ENCODE measurements around the gene ITPR1. TPM values are rescaled to one million over a fixed set of nuclear protein-coding genes. Genes with fewer than 3 reads are reported as not detected.

The ITPR1 gene
- polyA plus RNA-seq, 1 of the 3 experiments (the other 2 are of a cell fraction) = 5.9 TPM

DNA sequence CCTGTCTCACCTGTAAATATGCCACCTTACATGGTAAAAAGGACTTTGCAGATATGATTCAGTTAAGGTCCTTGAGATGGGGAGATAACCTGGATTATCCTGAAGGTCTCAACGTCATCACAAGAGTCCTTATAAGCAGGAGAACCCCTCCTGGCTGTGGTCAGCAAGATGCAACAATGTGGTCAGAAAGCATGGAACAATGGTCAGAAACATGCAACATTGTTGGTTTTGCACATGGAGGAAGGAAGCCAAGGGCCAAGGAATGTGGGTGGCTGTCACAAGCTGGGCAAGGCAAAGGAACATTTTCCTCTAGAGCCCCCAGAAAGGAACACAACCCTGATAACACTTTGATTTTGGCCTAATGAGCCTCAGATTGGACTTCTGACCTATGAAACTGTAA lies 16.7 kb upstream of the ITPR1 start (continued):
- TF ChIP-seq YY1 (IDR thresholded peaks at IDR 0.05; ENCODE audit: low read depth) (no peak), SMC3 (IDR thresholded peaks at IDR 0.05; ENCODE audit: low read depth, low read length) (no peak), EZH2phosphoT487 (IDR thresholded peaks at IDR 0.05; ENCODE audit: borderline replicate concordance, low read depth) (no peak)

DNA sequence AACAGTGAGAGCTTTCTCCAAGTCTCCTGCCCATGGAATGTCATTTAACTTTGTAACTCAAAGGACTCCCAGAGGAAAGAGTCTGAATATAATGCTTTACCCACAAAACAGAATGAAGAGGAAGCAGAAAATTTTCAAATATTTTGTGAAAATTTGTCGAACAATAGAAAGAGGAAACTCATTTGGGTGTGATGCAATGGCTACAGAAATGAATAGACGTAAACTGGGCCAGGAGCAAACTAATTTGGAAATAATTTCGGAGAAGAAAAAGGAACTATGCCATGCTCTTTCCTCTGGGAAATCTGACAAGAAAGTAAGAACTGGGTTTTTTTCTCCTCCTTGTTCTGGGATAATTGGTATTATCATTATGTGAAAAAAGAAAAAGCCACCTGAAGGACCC lies 14.9 kb upstream of the ITPR1 start:
- TF ChIP-seq GATA2 (CRISPR knock-in tag; IDR thresholded peaks at IDR 0.05) = no peak
- TF ChIP-seq TEAD4 (IDR thresholded peaks at IDR 0.05; ENCODE audit: borderline replicate concordance, insufficient read depth) = no peak
- no peak for TF ChIP-seq RAD21 (IDR thresholded peaks at IDR 0.05; ENCODE audit: low read length)
- no peak for TF ChIP-seq EZH2phosphoT487 (IDR thresholded peaks at IDR 0.05; ENCODE audit: borderline replicate concordance, low read depth)
- TF ChIP-seq MXI1 (IDR thresholded peaks at IDR 0.05; ENCODE audit: low read depth, low read length) = no peak
- TF ChIP-seq FOXJ3 (CRISPR knock-in tag; IDR thresholded peaks at IDR 0.05) = no peak
- no peak for TF ChIP-seq SMC3 (IDR thresholded peaks at IDR 0.05; ENCODE audit: low read depth, low read length)
- no peak for TF ChIP-seq NFIC (IDR thresholded peaks at IDR 0.05; ENCODE audit: borderline replicate concordance)
- TF ChIP-seq FOSL2 (IDR thresholded peaks at IDR 0.05; ENCODE audit: borderline replicate concordance, low read depth) = no peak
- TF ChIP-seq YY1 (IDR thresholded peaks at IDR 0.05; ENCODE audit: low read depth) = no peak
- no peak for TF ChIP-seq RFX5 (IDR thresholded peaks at IDR 0.05; ENCODE audit: low read length)
- TF ChIP-seq MEF2A (IDR thresholded peaks at IDR 0.05; ENCODE audit: borderline replicate concordance, low read depth) = no peak
- no peak for DNase-seq
- H3K4me3 ChIP-seq (ENCODE audit: low read depth in 2 of 2, low read length in 1 of 2) = no peak overlapping the region
- no peaks in the 10 kb centered on the region for H3K36me3 ChIP-seq (replicated peaks in 1 of 2; ENCODE audit: control insufficient read depth in 1 of 2, insufficient read depth in 2 of 2, low read length in 1 of 2)
- H3K4me1 ChIP-seq (ENCODE audit: control insufficient read depth in 1 of 2, insufficient read depth in 2 of 2, low read depth in 1 of 2, low read length in 1 of 2) = no peaks in the 10 kb centered on the region
- no peaks in the 10 kb centered on the region for H4K20me1 ChIP-seq (ENCODE audit: insufficient read depth)
- H3K4me2 ChIP-seq = no peak overlapping the region
- H3K27ac ChIP-seq (ENCODE audit: low read depth in 2 of 2, low read length in 1 of 2) = no peak overlapping the region
- POLR2A ChIA-PET = no interaction called here
- 52% methylated on average over 3 of the region's 3 CpGs for WGBS (ENCODE audit: low lambda C conversion rate)
- no peaks in the 10 kb centered on the region for H3F3A ChIP-seq (replicated peaks; ENCODE audit: insufficient read depth)
- H3K27me3 ChIP-seq (ENCODE audit: insufficient read depth) = peaks cover 6% of the 10 kb centered on the region; the same call in 1 of the 2 replicates
- H3K9me3 ChIP-seq = no peaks in the 10 kb centered on the region
- no peak overlapping the region for H2AFZ ChIP-seq (ENCODE audit: low read depth)
- CTCF ChIA-PET = no interaction called here
- H3K79me2 ChIP-seq (ENCODE audit: insufficient read depth) = no peaks in the 10 kb centered on the region
- H3K9me2 ChIP-seq = no peaks in the 10 kb centered on the region
- H3K9ac ChIP-seq = no peak overlapping the region

DNA sequence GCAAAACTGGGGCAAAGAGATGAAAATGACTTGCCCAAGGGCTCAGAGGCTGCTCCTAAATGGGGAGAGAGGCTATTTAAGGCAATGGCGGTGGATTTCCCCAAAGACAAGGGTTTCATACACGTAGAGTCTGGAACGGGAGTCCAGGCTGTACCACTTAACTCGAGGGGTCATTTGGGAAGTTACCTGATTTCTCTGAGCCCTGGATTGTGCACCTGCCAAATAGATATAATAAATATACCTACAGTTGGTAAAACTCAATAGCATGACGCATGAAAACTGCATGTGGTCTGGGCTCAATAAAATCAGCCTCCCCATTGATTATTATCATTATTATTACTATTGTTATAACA lies 1.3 kb upstream of the ITPR1 start:
- no peak for DNase-seq
- no peaks in the 10 kb centered on the region for H4K20me1 ChIP-seq (ENCODE audit: insufficient read depth)
- TF ChIP-seq TEAD4 (IDR thresholded peaks at IDR 0.05; ENCODE audit: borderline replicate concordance, insufficient read depth) (no peak), NRF1 (IDR thresholded peaks at IDR 0.05; ENCODE audit: low read depth, low read length) (no peak), RCOR1 (IDR thresholded peaks at IDR 0.05; ENCODE audit: low read length) (no peak), FOXM1 (IDR thresholded peaks at IDR 0.05; ENCODE audit: low read depth) (no peak), EP300 (IDR thresholded peaks at IDR 0.05; ENCODE audit: borderline replicate concordance in 1 of 2, low read depth in 1 of 2, low read length in 1 of 2) (no peak), YY1 (IDR thresholded peaks at IDR 0.05; ENCODE audit: low read depth) (no peak), RFX5 (IDR thresholded peaks at IDR 0.05; ENCODE audit: low read length) (no peak), MXI1 (IDR thresholded peaks at IDR 0.05; ENCODE audit: low read depth, low read length) (no peak), ELF1 (IDR thresholded peaks at IDR 0.05) (no peak)
- TF ChIP-seq, protein P1, sequence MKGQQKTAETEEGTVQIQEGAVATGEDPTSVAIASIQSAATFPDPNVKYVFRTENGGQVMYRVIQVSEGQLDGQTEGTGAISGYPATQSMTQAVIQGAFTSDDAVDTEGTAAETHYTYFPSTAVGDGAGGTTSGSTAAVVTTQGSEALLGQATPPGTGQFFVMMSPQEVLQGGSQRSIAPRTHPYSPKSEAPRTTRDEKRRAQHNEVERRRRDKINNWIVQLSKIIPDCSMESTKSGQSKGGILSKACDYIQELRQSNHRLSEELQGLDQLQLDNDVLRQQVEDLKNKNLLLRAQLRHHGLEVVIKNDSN (IDR thresholded peaks at IDR 0.05; ENCODE audit: borderline replicate concordance, low read depth) = no peak
- TF ChIP-seq, protein P2, sequence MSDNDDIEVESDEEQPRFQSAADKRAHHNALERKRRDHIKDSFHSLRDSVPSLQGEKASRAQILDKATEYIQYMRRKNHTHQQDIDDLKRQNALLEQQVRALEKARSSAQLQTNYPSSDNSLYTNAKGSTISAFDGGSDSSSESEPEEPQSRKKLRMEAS (IDR thresholded peaks at IDR 0.05; ENCODE audit: low read depth) = no peak
- TF ChIP-seq, protein P3, sequence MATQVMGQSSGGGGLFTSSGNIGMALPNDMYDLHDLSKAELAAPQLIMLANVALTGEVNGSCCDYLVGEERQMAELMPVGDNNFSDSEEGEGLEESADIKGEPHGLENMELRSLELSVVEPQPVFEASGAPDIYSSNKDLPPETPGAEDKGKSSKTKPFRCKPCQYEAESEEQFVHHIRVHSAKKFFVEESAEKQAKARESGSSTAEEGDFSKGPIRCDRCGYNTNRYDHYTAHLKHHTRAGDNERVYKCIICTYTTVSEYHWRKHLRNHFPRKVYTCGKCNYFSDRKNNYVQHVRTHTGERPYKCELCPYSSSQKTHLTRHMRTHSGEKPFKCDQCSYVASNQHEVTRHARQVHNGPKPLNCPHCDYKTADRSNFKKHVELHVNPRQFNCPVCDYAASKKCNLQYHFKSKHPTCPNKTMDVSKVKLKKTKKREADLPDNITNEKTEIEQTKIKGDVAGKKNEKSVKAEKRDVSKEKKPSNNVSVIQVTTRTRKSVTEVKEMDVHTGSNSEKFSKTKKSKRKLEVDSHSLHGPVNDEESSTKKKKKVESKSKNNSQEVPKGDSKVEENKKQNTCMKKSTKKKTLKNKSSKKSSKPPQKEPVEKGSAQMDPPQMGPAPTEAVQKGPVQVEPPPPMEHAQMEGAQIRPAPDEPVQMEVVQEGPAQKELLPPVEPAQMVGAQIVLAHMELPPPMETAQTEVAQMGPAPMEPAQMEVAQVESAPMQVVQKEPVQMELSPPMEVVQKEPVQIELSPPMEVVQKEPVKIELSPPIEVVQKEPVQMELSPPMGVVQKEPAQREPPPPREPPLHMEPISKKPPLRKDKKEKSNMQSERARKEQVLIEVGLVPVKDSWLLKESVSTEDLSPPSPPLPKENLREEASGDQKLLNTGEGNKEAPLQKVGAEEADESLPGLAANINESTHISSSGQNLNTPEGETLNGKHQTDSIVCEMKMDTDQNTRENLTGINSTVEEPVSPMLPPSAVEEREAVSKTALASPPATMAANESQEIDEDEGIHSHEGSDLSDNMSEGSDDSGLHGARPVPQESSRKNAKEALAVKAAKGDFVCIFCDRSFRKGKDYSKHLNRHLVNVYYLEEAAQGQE (IDR thresholded peaks at IDR 0.05; ENCODE audit: low read depth, low read length) = no peak
- H3K79me2 ChIP-seq (ENCODE audit: insufficient read depth) = no peaks in the 10 kb centered on the region
- H3K9me2 ChIP-seq = no peaks in the 10 kb centered on the region
- H3K4me3 ChIP-seq (ENCODE audit: low read depth in 2 of 2, low read length in 1 of 2) = peak overlapping the region; percentile 92 to 96
- peak overlapping the region; percentile 69; the same call in 1 of the 2 replicates for H3K9ac ChIP-seq
- no peaks in the 10 kb centered on the region for H3K27me3 ChIP-seq (ENCODE audit: insufficient read depth)
- CTCF ChIA-PET = interaction anchor here (0.9 to 7.8 kb wide), 5 partner anchors 14 to 142 kb away, joined by 3 to 44 read pairs (median 28); no protein-coding TSS in a partner anchor
- H3K9me3 ChIP-seq = no peaks in the 10 kb centered on the region
- H3K4me1 ChIP-seq (ENCODE audit: control insufficient read depth in 1 of 2, insufficient read depth in 2 of 2, low read depth in 1 of 2, low read length in 1 of 2) = peaks cover 0 to 21% of the 10 kb centered on the region in 2 experiments; a peak in 2 of 4 replicates
- peak overlapping the region; percentile 86 for H2AFZ ChIP-seq (ENCODE audit: low read depth)
- peaks cover 3% of the 10 kb centered on the region for H3F3A ChIP-seq (replicated peaks; ENCODE audit: insufficient read depth)
- WGBS (ENCODE audit: low lambda C conversion rate) = 18% methylated on average over 5 of the region's 5 CpGs
- peak overlapping the region; percentile 39 to 92; a peak in 3 of 4 replicates for H3K27ac ChIP-seq (ENCODE audit: low read depth in 2 of 2, low read length in 1 of 2)
- peak overlapping the region; percentile 99 for H3K4me2 ChIP-seq
- H3K36me3 ChIP-seq (replicated peaks in 1 of 2; ENCODE audit: control insufficient read depth in 1 of 2, insufficient read depth in 2 of 2, low read length in 1 of 2) = no peaks in the 10 kb centered on the region
- POLR2A ChIA-PET = interaction anchor here (0.6 to 3.2 kb wide), 8 partner anchors 12 to 686 kb away, joined by 3 to 49 read pairs (median 12); partner anchors contain the start of gene SUMF1

Measured in SK-N-SH (cell line).